T-helper 2 cell treated with Interferon-gamma antibody and Interleukin-4, amounts not matched to agents 5 μg/mL and 100 μg/mL, for 36 hours (primary cell): ENCODE measurements around the gene TTYH1.

Experiments
- DNase-seq: peaks from one replicate; pipeline ENCODE4 v3.0.0; 2021; ENCODE audit warnings: low spot score
- H3K27ac Mint-ChIP-seq: one replicate; pipeline ENCODE4 v1.8.0; 2021; ENCODE audit warnings: mild to moderate bottlenecking, mixed read lengths
- H3K27me3 Mint-ChIP-seq: one replicate; pipeline ENCODE4 v1.8.0; 2021; ENCODE audit warnings: low read depth, mixed read lengths
- H3K36me3 Mint-ChIP-seq: one replicate; pipeline ENCODE4 v1.8.0; 2021; ENCODE audit warnings: low read depth, mixed read lengths
- H3K4me1 Mint-ChIP-seq: one replicate; pipeline ENCODE4 v1.8.0; 2021; ENCODE audit warnings: low read depth, mixed read lengths
- H3K4me3 Mint-ChIP-seq: one replicate; pipeline ENCODE4 v1.8.0; 2022; ENCODE audit warnings: mild to moderate bottlenecking, moderate library complexity, mixed read lengths
- H3K9me3 Mint-ChIP-seq: one replicate; pipeline ENCODE4 v1.8.0; 2021; ENCODE audit warnings: mixed read lengths

Gene TTYH1

DNA sequence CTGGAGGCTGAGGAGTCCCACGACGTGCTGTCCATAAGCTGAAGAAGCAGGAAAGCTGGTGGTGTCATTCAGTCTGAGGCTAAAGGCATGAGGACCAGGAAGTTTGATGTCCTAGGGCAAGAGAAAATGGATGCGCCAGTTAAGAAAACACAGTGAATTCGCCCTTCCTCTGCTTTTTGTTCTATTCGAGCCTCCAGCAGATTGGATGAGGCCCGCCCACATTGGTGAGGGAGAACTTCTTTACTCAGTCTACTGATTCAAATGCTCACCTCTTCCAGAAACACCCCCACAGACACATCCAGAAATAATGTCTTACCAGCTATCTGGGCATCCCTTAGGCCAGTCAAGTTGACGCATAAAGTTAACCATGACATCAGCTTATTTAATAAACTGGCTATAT lies 7.5 kb upstream of the TTYH1 start:
- Mint-ChIP-seq H3K9me3 (peaks cover 14% of the 10 kb centered on the region), H3K27me3 (peaks cover 8% of the 10 kb centered on the region), H3K36me3 (peaks cover 2% of the 10 kb centered on the region), H3K27ac (peak overlapping the region; percentile 65), H3K4me3 (no peak overlapping the region), H3K4me1 (no peaks in the 10 kb centered on the region)
- no peak for DNase-seq

DNA sequence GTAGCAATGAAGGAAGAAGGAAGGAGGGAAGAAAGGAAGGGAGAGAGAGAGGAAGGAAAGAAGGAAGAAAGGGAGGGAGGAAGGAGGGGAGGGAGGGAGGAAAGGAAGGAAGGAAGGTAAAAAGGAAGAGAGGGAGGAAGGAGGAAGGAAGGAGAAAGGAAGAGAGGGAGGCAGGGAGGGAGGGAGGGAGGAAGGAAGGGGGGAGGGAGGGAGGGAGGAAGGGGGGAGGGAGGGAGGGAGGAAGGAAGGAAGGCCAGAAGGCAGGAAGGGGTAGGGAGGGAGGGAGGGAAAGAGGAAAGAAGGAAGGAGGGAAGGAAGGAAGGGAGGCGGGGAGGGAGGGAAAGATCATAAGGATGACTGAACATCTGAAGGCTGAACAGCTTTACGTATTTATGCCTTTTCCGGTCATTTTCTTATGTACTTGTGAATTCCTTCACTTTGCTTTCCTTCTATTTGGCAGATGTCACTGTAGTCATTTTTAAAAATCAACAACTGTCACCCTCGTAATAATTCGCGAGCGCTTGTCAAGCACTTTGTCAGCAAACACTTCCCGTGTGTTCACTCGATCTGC lies 6.7 kb upstream of the TTYH1 start:
- H3K9me3 Mint-ChIP-seq: peaks cover 14% of the 10 kb centered on the region
- H3K4me1 Mint-ChIP-seq: no peaks in the 10 kb centered on the region
- H3K4me3 Mint-ChIP-seq: no peak overlapping the region
- peak overlapping the region; percentile 77 for H3K27ac Mint-ChIP-seq
- peaks cover 2% of the 10 kb centered on the region for H3K36me3 Mint-ChIP-seq
- DNase-seq: no peak
- H3K27me3 Mint-ChIP-seq: peaks cover 11% of the 10 kb centered on the region

DNA sequence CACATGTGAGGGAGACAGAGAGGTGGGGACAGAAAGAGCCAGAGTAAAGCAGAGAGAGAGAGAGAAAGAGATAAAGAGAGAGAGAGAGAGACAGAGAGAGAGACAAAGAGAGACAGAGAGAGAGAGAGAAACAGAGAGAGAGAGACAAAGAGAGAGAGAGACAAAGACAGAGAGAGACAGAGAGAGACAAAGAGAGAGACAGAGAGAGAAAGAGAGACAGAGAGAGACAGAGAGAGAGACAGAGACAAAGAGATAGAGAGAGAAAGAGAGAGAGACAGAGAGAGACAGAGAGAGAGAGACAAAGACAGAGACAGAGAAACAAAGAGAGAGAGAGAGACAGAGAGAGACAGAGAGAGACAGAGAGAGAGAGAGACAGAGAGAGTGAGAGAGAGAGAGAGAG lies 4.2 kb upstream of the TTYH1 start:
- Mint-ChIP-seq H3K9me3 (peaks cover 19% of the 10 kb centered on the region), H3K4me1 (peaks cover 2% of the 10 kb centered on the region), H3K4me3 (no peak overlapping the region), H3K36me3 (peaks cover 3% of the 10 kb centered on the region), H3K27me3 (peaks cover 30% of the 10 kb centered on the region), H3K27ac (no peak overlapping the region)
- DNase-seq: no peak

DNA sequence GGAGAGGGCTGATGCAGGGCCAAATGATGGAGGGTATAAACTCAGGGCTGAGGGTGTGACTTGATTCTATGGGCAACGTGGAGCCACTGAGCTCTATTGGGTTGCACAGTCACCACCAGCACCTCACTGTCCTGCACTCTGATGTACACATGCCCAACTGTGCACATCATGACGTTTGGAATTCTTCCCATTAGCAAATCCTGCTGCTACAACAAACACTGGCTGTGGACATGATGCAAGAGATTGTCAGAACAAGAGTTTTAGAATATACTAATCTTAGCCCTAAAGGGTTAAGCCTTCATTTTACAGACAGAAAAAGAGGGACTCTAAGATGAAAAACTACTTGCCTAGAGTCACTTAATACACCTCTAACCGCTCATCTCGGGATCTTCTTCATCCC lies 2.4 kb upstream of the TTYH1 start:
- Mint-ChIP-seq H3K36me3 (peaks cover 3% of the 10 kb centered on the region), H3K4me1 (peaks cover 11% of the 10 kb centered on the region), H3K9me3 (peaks cover 13% of the 10 kb centered on the region), H3K27ac (no peak overlapping the region), H3K27me3 (peaks cover 39% of the 10 kb centered on the region), H3K4me3 (no peak overlapping the region)
- no peak for DNase-seq

DNA sequence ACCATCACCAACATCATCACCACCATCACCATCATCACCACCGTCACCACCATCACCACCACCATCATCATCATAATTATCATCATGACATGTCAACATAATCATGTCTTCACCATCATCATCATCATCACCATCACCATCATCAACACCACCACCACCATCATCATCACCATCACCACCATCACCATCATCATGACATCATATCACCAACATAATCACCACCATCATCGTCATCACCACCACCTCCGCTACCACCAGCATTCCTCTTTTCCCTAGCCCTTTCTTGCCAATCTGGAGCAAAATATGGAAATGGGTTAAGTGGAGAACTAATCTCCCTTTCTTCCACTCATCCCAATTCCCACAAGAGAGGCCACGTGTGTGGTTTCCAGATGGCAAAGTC lies 1.1 kb upstream of the TTYH1 start:
- Mint-ChIP-seq H3K4me1 (peaks cover 16% of the 10 kb centered on the region), H3K36me3 (peaks cover 1% of the 10 kb centered on the region), H3K9me3 (peaks cover 7% of the 10 kb centered on the region), H3K4me3 (no peak overlapping the region), H3K27ac (peak overlapping the region; percentile 16), H3K27me3 (peaks cover 43% of the 10 kb centered on the region)
- DNase-seq: no peak

DNA sequence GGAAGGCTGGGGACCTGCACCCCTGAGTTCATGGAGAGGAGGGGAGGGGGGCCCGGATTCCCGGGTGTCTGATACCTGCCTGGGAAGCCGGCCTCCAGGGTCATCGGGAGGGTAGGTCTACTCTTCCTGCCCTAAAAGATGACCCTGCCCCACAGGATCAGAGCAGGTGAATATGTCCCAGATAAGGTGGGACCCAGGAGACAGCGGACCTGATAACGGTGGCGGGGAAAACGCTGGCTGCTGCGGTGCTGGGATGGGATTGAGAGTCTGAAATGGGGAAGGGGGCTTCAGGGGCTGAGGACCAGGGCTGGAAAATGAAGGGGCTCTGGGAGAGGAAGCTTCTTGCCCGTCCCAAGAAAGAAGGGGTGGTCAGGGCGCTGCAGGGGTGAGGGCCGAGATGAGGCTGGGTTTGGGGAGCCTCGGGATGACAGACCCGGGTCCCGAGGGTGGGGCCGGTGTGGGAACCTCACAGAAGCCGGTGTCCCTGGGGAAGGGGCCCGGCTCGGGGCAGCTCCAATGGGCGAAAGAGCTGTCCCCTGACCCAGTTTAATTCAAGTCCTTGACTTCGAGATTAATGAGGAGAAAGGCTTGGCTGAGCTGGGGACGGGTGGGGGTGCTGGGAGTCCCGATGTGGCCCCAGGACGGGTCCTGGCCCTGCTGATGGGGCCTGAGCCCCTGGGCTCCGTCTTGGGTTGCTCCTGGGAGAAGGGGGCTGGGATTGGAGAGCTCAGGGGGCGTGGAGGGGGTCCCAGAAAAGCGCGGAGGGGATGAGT lies 823 bp downstream of the TTYH1 start:
- no peak for DNase-seq
- Mint-ChIP-seq H3K36me3 (peaks cover 1% of the 10 kb centered on the region), H3K4me1 (peaks cover 16% of the 10 kb centered on the region), H3K27ac (no peak overlapping the region), H3K27me3 (peaks cover 38% of the 10 kb centered on the region), H3K9me3 (peaks cover 5% of the 10 kb centered on the region), H3K4me3 (no peak overlapping the region)

DNA sequence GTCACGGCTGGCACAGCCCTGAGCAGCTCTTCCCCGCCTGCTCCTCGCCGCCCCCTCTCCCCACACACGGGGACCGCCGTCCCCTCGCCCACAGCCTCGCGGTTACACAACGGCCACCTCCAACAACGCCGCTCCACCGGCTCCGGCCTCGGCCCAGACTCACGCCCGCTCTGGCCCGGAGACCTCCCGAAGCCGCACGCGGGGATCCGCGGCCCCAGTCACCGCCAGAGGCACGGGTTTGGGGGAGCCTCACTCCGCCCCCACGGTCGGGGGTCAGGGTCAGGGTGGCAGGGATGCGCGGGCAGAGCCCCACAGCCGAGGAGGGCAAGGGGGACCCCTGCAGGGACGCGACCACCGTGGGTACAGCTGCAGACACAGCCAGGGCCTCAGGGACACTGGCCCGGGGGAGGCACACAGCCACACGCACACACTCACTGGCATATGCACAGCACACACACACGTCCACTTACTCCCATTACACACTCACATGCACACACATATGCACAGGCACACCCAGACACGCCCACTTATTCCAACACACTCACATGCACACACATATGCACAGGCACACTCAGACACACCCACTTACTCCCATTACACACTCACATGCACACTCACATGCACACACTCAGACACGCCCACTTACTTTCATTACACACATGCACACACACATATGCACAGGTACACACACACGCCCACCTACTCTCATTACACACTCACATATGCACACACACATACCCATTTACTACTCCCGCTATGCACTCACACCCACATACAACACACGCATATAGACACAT lies 1.6 kb downstream of the TTYH1 start:
- H3K36me3 Mint-ChIP-seq: peaks cover 1% of the 10 kb centered on the region
- no peak for DNase-seq
- peaks cover 16% of the 10 kb centered on the region for H3K4me1 Mint-ChIP-seq
- H3K27me3 Mint-ChIP-seq: peaks cover 36% of the 10 kb centered on the region
- H3K27ac Mint-ChIP-seq: no peak overlapping the region
- H3K9me3 Mint-ChIP-seq: peaks cover 5% of the 10 kb centered on the region
- H3K4me3 Mint-ChIP-seq: no peak overlapping the region

DNA sequence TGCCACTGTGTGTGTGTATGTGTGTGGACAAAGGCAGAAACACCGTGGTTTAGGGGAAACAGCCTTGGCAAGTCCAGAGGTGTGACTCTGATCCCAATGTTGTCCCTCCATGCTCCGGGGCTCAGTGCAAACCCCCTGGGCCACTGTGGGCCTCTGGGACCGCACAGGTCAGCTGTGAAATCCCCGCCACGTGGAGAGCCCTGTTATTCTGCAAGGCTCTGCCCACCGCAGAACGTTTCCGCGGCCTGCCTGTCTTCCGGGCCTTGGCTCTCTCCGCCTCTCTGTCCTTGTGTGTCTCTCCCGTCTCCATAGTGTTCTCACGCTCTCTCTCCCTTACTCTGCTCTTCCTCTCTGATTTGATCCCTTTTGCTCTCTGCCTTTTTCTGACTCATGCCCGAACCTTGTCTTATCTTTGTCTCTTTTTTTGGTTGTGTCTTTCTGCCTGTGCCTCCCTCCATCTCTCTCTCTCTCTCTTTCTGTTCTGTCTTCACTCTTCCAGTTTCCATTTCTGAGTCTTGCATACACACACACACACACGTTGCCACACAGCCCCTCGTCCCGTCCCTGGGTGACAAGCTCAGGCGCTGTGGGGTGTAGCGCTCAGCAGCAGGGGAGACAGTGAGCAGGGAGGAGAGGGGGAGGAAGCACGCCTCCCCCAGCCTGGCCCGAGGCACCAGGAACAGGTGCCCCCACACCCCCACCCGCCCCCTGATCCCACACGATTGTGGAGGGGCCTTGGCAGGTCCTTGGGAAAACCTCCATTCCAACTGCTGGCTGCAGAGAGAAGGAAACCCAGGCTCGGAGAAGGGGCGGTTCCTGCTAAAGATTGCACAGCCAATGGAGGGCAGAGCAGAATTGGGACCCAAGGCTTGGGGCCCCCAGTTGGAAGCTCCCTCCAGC lies 3.0 kb downstream of the TTYH1 start:
- peak; percentile 35 for DNase-seq
- H3K27me3 Mint-ChIP-seq: peaks cover 34% of the 10 kb centered on the region
- H3K36me3 Mint-ChIP-seq: peaks cover 1% of the 10 kb centered on the region
- peak overlapping the region; percentile 86 for H3K27ac Mint-ChIP-seq
- peaks cover 16% of the 10 kb centered on the region for H3K4me1 Mint-ChIP-seq
- H3K9me3 Mint-ChIP-seq: peaks cover 5% of the 10 kb centered on the region
- H3K4me3 Mint-ChIP-seq: peak overlapping the region; percentile 73

DNA sequence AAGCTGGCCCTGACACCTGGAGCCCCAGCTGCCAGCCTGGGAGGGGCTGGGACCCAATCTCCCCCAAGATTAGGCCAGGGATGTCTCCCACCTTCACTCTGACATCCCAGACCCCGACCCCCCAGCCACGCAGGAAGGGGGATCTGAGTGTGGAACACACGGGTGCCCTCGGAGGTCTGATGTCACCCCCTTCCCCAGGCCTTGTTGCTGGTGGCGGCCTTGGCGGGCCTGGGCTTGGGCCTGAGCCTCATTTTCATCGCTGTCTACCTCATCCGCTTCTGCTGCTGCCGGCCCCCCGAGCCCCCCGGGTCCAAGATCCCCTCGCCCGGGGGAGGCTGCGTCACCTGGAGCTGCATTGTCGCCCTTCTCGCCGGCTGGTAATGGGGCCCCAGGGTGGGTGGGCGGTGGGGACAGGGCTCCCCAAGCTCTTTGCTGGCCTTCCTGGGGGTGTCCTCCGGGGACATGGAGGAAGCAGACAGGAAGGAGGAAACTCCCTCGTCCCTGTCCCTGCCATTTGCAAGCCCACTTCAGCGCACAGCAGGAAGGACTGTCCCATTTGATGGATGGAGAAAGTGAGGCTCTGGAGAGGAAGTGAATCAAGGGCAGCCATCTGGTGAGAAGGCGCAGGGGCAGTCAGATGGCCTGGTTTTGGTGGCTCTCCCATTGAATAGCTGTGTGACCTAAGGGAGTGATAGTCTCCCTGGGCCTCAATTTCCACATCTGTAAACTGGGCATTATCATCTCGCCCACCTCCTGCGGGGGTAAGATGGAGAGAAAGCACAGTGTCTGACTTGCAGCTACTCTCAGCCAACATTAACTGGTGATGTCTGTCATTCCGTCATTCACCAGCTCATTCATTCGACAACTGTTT lies 3.9 kb downstream of the TTYH1 start:
- no peak overlapping the region for H3K4me3 Mint-ChIP-seq
- no peak for DNase-seq
- H3K36me3 Mint-ChIP-seq: no peaks in the 10 kb centered on the region
- H3K27ac Mint-ChIP-seq: no peak overlapping the region
- peaks cover 16% of the 10 kb centered on the region for H3K4me1 Mint-ChIP-seq
- peaks cover 26% of the 10 kb centered on the region for H3K27me3 Mint-ChIP-seq
- peaks cover 2% of the 10 kb centered on the region for H3K9me3 Mint-ChIP-seq

DNA sequence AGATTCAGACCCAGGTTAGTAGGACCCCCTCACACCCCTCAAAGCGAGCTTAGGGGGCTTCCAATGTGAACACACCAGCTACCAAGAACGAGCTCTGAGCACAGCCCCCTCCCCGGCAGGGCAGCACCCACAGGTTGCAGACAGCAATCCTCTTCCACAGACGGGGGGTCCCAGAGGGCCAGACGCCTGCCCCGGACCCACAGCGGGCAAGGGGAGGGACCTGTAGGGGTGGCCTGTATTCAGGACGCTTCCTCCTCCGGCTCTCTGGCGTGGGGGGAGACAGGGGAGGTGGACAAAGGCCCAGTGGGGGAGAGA lies 4.8 kb downstream of the TTYH1 start:
- H3K27me3 Mint-ChIP-seq: peaks cover 17% of the 10 kb centered on the region
- no peaks in the 10 kb centered on the region for H3K36me3 Mint-ChIP-seq
- no peak overlapping the region for H3K27ac Mint-ChIP-seq
- no peak overlapping the region for H3K4me3 Mint-ChIP-seq
- no peaks in the 10 kb centered on the region for H3K9me3 Mint-ChIP-seq
- peaks cover 16% of the 10 kb centered on the region for H3K4me1 Mint-ChIP-seq
- DNase-seq: no peak

DNA sequence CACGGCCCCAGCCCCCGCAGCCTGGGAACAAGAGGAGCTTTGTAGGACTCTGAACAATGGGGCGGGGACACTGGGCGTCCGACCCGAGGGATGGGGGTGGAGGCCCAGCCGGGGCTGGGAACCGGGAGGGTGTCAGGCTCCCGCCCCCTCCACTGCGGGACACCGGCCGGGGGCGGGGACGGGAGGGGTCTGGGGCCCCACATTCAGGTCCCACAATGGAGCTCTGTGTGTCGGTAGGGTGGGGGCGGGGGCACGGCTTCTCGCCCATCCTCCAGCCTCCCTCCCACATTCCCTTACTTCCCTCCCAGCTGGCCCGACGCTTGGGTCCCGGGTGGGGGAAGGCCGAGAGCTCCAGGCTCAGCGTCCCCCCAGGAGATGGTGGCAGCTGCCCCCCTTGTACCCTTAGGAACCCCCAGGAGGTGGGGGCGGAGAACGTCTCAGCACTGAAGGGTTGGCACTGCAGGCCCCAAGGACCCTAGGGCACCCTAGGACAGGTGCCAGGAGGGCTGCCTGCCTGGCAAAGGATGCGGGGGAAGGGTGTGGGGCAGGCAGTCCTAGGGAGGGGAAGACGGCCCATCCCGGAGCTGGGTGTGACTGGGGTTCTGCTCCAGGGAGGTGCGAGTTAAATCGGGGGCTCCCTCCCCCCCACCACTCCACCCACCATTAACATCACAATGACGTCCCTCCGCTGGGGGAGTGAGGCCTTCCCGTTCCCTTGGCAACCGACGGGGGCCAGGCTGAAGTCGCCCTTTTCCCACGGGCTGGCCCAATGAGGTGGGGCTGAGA lies 5.3 kb downstream of the TTYH1 start:
- peaks cover 17% of the 10 kb centered on the region for H3K27me3 Mint-ChIP-seq
- no peak for DNase-seq
- H3K27ac Mint-ChIP-seq: no peak overlapping the region
- peaks cover 16% of the 10 kb centered on the region for H3K4me1 Mint-ChIP-seq
- no peaks in the 10 kb centered on the region for H3K36me3 Mint-ChIP-seq
- no peaks in the 10 kb centered on the region for H3K9me3 Mint-ChIP-seq
- no peak overlapping the region for H3K4me3 Mint-ChIP-seq

DNA sequence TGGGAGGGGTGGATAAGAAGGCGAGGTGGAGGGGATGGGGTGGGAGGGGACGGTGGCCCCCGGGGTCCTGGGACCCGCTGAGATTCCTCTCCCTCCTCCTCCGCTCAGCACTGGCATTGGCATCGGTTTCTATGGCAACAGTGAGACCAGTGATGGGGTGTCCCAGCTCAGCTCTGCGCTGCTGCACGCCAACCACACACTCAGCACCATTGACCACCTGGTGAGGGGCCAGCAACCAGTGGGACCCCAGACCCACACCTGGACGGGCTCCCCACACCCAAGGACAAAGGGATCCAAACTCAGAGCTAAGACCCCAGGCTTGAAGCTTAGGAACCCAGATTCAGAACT lies 5.9 kb downstream of the TTYH1 start:
- H3K4me3 Mint-ChIP-seq: no peak overlapping the region
- no peak overlapping the region for H3K27ac Mint-ChIP-seq
- peaks cover 14% of the 10 kb centered on the region for H3K27me3 Mint-ChIP-seq
- DNase-seq: no peak
- H3K36me3 Mint-ChIP-seq: no peaks in the 10 kb centered on the region
- no peaks in the 10 kb centered on the region for H3K9me3 Mint-ChIP-seq
- H3K4me1 Mint-ChIP-seq: peaks cover 14% of the 10 kb centered on the region
